Measurements from ENCODE around the gene HCAR1.
"Not testable (repeated sequence)": the region's sequence is repeated elsewhere in the genome, so short reads cannot be mapped to it uniquely, and the experiment has no call there.

HCAR1 gene

GRCh38 chr12:122732170-122732569 is 1.5 kb upstream of the HCAR1 start:
- H3K27ac Mint-ChIP-seq, result peak overlapping the region; percentile 39
- CTCF ChIA-PET, result interaction anchor here (0.6 kb wide), 1 partner anchor 63 kb away, joined by 3 read pairs; no protein-coding TSS in a partner anchor
- peaks cover 3% of the 10 kb centered on the region for H3K27me3 Mint-ChIP-seq
- H3K9me3 Mint-ChIP-seq, result peaks cover 7% of the 10 kb centered on the region
- no peak overlapping the region for H3K4me3 Mint-ChIP-seq
- peaks cover 70% of the 10 kb centered on the region for H3K4me1 Mint-ChIP-seq
- peaks cover 4% of the 10 kb centered on the region for H3K36me3 Mint-ChIP-seq
- peak; percentile 54 for DNase-seq

GRCh38 chr12:122729583-122730214 is 945 bp downstream of the HCAR1 start:
- Mint-ChIP-seq H3K27ac (peak overlapping the region; percentile 87), H3K36me3 (peaks cover 2% of the 10 kb centered on the region), H3K27me3 (peaks cover 3% of the 10 kb centered on the region), H3K9me3 (peaks cover 5% of the 10 kb centered on the region), H3K4me1 (peaks cover 87% of the 10 kb centered on the region), H3K4me3 (peak overlapping the region; percentile 47)
- CTCF ChIA-PET, result no interaction called here
- no peak for DNase-seq

DNA sequence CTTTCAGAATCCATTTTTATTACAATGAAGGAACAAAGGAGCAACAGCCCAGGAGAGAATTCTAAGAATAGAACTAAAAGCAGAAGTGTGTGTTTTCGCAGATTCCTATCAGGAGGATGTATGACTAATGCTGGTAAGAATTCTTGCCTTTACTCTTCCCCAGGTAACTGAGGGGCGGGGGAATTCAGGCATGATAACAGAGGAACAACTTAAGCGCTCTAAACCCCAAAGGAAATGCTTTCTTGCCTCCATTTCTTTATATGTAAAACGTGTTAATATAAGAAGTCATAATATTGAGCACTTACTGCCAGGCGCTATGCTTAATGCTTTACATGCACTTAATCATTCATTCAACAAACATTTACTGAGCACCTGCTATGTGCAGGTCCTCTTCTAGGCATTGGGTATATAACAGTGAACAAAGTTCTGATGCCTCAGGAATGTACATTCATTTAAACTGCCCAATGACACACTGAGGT is 4.5 kb downstream of the HCAR1 start:
- H3K4me3 Mint-ChIP-seq, result peak overlapping the region; percentile 23
- CTCF ChIA-PET, result interaction anchor here (0.6 to 1.4 kb wide), 2 partner anchors 16 to 1264 kb away, joined by 3 read pairs; no protein-coding TSS in a partner anchor
- H3K4me1 Mint-ChIP-seq, result peaks cover 70% of the 10 kb centered on the region
- no peaks in the 10 kb centered on the region for H3K9me3 Mint-ChIP-seq
- peak; percentile 33 for DNase-seq
- H3K27ac Mint-ChIP-seq, result peak overlapping the region; percentile 78
- peaks cover 3% of the 10 kb centered on the region for H3K27me3 Mint-ChIP-seq
- peaks cover 2% of the 10 kb centered on the region for H3K36me3 Mint-ChIP-seq

- Mint-ChIP-seq H3K27ac (peak overlapping the region; percentile 78), H3K4me1 (peaks cover 68% of the 10 kb centered on the region), H3K9me3 (no peaks in the 10 kb centered on the region), H3K4me3 (no peak overlapping the region), H3K36me3 (peaks cover 2% of the 10 kb centered on the region), H3K27me3 (peaks cover 3% of the 10 kb centered on the region)
- CTCF ChIA-PET, result no interaction called here
- no peak for DNase-seq
Observed at GRCh38 chr12:122725452-122726079, 5.1 kb downstream of the HCAR1 start.

DNA sequence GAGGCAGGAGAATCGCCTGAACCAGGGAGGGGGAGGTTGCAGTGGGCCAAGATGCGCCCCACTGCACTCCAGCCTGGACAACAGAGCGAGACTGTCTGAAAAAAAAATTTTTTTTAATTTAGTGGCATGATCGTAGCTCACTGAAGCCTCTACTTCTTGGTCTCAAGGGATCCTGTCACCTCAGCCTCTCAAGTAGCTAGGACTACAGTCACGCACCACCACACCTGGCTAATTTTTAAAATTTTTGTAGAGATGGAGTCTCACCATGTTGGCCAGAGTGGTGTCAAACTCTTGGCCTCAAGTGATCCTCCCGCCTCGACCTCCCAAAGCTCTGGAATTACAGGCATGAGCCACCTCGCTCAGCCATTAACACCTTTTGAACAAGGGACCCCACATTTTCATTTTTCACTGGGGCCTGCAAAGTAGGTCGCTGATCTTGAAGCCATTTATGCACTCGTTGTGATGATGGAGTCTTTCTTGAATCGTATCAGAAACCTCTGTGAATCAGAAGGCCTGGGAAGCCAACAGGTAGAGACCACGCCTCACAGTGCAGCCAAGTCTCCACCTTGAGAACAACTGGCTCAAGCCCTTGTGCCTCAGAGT is 5.9 kb downstream of the HCAR1 start:
- no peaks in the 10 kb centered on the region for H3K9me3 Mint-ChIP-seq
- H3K4me1 Mint-ChIP-seq, result peaks cover 64% of the 10 kb centered on the region
- H3K27ac Mint-ChIP-seq, result no peak overlapping the region
- no peaks in the 10 kb centered on the region for H3K27me3 Mint-ChIP-seq
- H3K36me3 Mint-ChIP-seq, result no peaks in the 10 kb centered on the region
- CTCF ChIA-PET, result no interaction called here
- no peak for DNase-seq
- H3K4me3 Mint-ChIP-seq, result no peak overlapping the region

- DNase-seq, result no peak
- Mint-ChIP-seq H3K4me1 (peaks cover 42% of the 10 kb centered on the region), H3K36me3 (no peaks in the 10 kb centered on the region), H3K27ac (no peak overlapping the region), H3K27me3 (no peaks in the 10 kb centered on the region), H3K9me3 (no peaks in the 10 kb centered on the region), H3K4me3 (no peak overlapping the region)
- CTCF ChIA-PET, result no interaction called here
Observed at GRCh38 chr12:122722387-122722786, 8.3 kb downstream of the HCAR1 start.

DNA sequence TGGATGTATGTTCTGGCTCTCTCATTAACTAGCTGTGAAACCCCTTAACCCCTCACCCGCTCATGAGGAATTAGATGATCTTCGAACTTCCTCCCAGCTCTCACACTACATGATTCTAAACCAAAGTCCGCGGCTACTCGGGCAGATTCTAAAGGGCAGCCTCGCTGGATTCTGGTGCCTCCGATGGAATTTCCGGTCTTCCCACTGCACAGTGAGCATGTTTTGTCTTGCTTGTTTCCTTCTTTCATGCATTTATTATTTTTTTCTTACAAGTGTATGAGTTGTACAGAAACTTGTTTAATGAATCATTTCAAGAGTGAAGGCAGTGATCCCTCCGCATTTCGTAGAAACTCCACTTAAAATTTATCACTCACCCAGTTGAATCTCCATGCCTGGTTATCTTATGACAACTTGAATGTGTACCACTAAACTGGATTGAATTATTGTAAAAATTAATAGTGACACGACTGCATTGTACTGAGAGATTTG is 9.5 kb downstream of the HCAR1 start:
- Mint-ChIP-seq H3K27me3 (peaks cover 6% of the 10 kb centered on the region), H3K4me3 (no peak overlapping the region), H3K27ac (no peak overlapping the region), H3K4me1 (peaks cover 36% of the 10 kb centered on the region), H3K9me3 (no peaks in the 10 kb centered on the region), H3K36me3 (no peaks in the 10 kb centered on the region)
- CTCF ChIA-PET, result no interaction called here
- no peak for DNase-seq

GRCh38 chr12:122716658-122717057 is 14.0 kb downstream of the HCAR1 start, which contains the start of gene HCAR3:
Gene HCAR3 (minus strand): TSS chr12:122716811. CDS start chr12:122716737, 74 bp downstream.
- H3K27ac Mint-ChIP-seq, CTCF ChIA-PET: not testable (repeated sequence)

DNA sequence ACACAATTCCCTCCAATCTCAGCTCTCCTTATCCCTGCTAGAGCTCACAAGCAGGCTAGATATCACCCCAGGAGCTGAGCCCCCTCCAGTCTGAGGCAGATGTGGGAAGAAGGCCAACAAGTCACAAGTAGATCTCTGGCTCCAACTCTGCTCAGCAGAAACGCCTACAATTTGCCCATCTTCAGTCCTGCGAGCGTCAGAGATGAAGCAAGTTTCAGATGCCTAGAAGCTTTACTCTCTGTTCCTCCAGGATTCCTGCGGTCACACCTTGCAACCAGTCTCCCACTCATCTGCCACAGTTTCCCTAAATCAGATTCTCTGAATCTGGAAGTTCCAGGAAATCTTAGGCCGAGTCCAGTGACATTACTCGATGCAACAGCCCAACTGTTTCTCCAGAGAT is 15.4 kb downstream of the HCAR1 start:
- H3K27ac Mint-ChIP-seq, H3K9me3 Mint-ChIP-seq, CTCF ChIA-PET, H3K4me3 Mint-ChIP-seq, DNase-seq, H3K36me3 Mint-ChIP-seq, H3K4me1 Mint-ChIP-seq: not testable (repeated sequence)
- H3K27me3 Mint-ChIP-seq, result peaks cover 23% of the 10 kb centered on the region

More at GRCh38 chr12:122716658-122717057, 14.0 kb downstream of the HCAR1 start, which contains the start of gene HCAR3:
- Mint-ChIP-seq H3K4me1 (peaks cover 11% of the 10 kb centered on the region), H3K27me3 (peaks cover 19% of the 10 kb centered on the region)
- H3K4me3 Mint-ChIP-seq, H3K9me3 Mint-ChIP-seq, DNase-seq, H3K36me3 Mint-ChIP-seq: not testable (repeated sequence)

- CTCF ChIA-PET, DNase-seq, H3K4me1 Mint-ChIP-seq, H3K4me3 Mint-ChIP-seq, H3K9me3 Mint-ChIP-seq, H3K27ac Mint-ChIP-seq, H3K36me3 Mint-ChIP-seq: not testable (repeated sequence)
- H3K27me3 Mint-ChIP-seq, result peaks cover 23% of the 10 kb centered on the region
Observed at GRCh38 chr12:122713491-122714188, 17.0 kb downstream of the HCAR1 start.

DNA sequence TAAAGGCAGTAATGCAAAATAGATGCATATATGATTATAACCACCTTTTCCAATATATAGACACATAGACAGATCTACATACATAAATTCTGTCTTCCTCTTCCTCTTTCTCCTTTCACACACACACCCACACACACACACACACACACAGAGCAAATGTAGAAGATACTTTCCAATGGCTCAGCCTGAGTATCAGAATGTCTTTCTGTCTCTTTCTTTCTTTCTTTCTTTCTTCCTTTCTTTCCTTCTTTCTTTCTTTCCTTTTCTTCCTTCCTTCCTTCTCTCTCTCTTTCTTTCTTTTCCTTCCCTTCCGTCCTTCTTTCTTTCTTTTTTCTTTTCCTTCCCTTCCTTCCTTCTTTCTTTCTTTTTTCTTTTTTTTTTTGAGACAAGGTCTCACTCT is 19.4 kb downstream of the HCAR1 start:
- DNase-seq, H3K9me3 Mint-ChIP-seq, H3K4me1 Mint-ChIP-seq, H3K4me3 Mint-ChIP-seq, CTCF ChIA-PET, H3K36me3 Mint-ChIP-seq: not testable (repeated sequence)
- peaks cover 19% of the 10 kb centered on the region for H3K27me3 Mint-ChIP-seq
- H3K27ac Mint-ChIP-seq, result peak overlapping the region; percentile 1

DNA sequence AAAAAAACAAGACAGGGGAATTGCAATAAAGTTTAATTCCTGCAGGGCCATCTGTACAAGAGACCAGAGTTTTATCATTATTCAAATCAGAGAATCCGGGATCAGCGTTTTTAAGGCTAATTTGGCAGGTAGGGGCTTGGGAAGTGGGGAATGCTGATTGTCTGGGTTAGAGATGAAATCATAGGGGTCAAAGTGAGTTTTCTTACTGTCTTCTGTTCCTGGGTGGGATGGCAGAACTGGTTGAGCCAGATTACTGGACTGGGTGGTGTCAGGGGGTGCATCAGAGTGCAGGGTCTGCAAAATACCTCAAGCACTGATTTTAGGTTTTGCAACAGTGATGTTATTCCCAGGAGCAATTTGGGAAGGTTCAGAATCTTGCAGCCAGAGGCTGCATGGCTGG is 20.3 kb downstream of the HCAR1 start:
- H3K4me3 Mint-ChIP-seq, DNase-seq, H3K4me1 Mint-ChIP-seq, H3K9me3 Mint-ChIP-seq, CTCF ChIA-PET, H3K36me3 Mint-ChIP-seq, H3K27ac Mint-ChIP-seq: not testable (repeated sequence)
- H3K27me3 Mint-ChIP-seq, result peaks cover 14% of the 10 kb centered on the region

- H3K27me3 Mint-ChIP-seq, CTCF ChIA-PET, H3K36me3 Mint-ChIP-seq, DNase-seq, H3K4me3 Mint-ChIP-seq, H3K9me3 Mint-ChIP-seq, H3K4me1 Mint-ChIP-seq, H3K27ac Mint-ChIP-seq: not testable (repeated sequence)
Observed at GRCh38 chr12:122709287-122709686, 21.4 kb downstream of the HCAR1 start.

DNA sequence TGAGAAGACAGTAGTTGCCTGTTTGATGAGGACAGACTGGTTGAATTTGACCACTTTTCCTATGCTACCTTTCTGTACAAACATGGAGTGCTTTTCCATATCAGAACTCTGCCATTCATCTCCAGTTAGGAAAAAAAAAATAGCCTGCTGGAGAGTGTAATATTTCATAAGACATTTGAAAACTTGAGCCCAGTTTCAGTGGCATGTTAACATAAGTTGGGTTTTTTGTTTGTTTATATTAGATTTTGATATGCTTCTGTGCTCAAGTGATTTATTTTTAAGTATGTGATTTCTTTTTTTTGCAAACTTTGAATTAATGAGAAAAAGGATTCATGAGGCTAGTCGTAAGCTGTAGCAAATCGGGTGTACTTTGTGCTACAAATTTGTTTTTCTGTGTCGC is 26.8 kb downstream of the HCAR1 start:
- H3K27ac Mint-ChIP-seq, H3K9me3 Mint-ChIP-seq, H3K27me3 Mint-ChIP-seq, H3K4me1 Mint-ChIP-seq, H3K4me3 Mint-ChIP-seq, CTCF ChIA-PET, DNase-seq, H3K36me3 Mint-ChIP-seq: not testable (repeated sequence)

Measured in activated naive CD4-positive, alpha-beta T cell treated with anti-CD3 and anti-CD28 coated beads, Interleukin-2, amount 10 ng/mL, durations not matched to agents 7 days and 5 days (primary cell).